ENCODE measurements around the gene BTBD10. TPM values are rescaled to one million over a fixed set of nuclear protein-coding genes. Genes with fewer than 3 reads are reported as not detected.
"Not testable (repeated sequence)": the region's sequence is repeated elsewhere in the genome, so short reads cannot be mapped to it uniquely, and the experiment has no call there.

The BTBD10 gene
- total RNA-seq, 1 experiment from 2014 or later = 42.2 TPM

- DNase-seq (ENCODE audit: low read depth) = peak; percentile 90
These were observed 22.7 kb downstream of the BTBD10 start for GRCh38 chr11:13440100-13440855.

DNA sequence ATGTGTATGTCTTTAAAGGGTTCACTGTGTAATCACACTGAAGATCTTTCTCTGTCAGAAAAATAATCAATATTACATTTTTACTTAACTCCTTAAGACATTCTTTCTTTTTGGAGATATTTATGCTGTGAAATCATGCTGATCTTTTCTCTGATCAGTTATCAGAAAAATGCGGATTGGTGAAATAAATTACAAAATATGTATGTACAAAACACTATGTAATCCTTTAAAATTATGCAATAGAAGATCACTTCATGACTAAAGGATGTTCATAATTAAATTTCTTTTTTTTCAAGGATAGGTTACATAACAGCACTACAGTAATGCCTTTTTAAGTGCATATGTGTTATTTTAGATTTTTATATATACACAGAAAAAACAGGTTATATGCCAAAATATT is 24.7 kb downstream of the BTBD10 start:
- no peak for DNase-seq (ENCODE audit: low read depth)

DNA sequence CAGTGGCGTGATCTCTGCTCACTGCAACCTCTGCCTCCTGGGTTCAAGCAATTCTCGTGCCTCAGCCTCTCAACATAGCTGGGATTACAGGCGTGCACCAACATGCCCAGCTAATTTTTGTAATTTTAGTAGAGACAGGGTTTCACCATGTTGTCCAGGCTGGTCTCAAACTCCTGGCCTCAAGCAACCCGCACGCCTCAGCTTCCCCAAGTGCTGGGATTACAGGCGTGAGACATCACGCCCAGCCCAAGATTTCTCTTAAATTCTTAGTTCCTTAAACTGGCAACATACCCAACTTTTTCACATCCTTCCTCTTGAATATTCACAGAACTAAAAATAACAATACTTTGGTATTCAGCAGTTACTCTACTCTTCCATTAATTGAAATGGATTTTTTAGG is 26.2 kb downstream of the BTBD10 start:
- not testable (repeated sequence) for DNase-seq (ENCODE audit: low read depth)

GRCh38 chr11:13434247-13435205 is 28.5 kb downstream of the BTBD10 start:
- DNase-seq (ENCODE audit: low read depth) = no peak

GRCh38 chr11:13433437-13433836 is 29.6 kb downstream of the BTBD10 start:
- no peak for DNase-seq (ENCODE audit: low read depth)

DNA sequence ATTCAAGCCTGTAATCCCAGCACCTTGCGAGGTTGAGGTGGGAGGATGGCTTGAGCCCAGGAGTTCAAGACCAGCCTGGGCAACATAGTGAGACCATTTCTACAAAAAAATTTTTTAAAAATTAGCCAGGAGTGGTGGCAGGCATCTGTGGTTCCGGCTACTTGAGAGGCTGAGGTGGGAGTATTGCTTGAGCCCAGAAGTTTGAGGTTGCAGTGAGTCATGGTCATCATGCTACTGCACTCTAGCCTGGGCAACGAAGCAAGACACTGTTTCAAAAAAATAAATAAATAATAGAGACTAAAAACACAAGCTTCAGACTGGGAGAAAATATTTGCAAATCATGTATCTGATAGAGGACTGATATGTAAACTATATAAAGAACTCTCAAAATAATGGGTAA is 33.2 kb downstream of the BTBD10 start:
- no peak for DNase-seq (ENCODE audit: low read depth)

GRCh38 chr11:13429288-13429687 is 33.7 kb downstream of the BTBD10 start:
- no peak for DNase-seq (ENCODE audit: low read depth)

DNA sequence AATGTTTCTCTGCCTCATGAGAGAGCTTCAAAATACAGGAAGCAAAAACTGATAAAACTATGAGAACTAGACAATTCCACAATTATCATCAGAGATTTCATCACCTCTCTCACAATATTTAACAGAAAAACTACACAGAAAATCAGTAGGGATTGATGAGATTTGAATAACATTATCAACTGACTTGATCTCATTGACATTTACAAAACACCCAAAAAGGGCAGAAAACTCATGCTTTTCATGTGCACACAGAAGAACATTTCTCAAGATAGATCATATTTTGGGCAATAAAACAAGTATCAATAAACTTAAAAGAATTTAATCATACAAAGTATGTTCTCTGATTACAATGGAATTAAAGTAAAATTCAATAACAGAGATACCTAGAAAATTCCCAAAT is 35.6 kb downstream of the BTBD10 start:
- DNase-seq (ENCODE audit: low read depth) = no peak

DNA sequence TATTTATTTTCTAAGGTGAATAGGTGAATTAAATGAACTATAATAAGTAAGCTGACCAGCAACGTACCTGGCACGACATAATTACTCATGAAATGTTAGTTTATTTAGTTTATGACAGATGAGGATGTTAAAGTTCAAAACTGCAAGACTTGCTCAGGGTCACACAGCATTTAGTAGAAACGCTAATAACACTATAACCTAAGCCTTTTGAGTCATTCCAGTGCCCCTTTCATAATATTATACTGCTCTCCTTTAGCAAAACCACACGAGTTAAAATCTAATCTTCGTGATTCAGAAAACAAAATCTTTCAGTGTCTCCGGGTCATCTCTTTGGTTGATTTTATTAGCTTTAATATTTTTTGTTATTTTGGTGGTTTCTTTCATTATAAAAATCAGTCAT is 39.6 kb downstream of the BTBD10 start:
- no peak for DNase-seq (ENCODE audit: low read depth)

DNA sequence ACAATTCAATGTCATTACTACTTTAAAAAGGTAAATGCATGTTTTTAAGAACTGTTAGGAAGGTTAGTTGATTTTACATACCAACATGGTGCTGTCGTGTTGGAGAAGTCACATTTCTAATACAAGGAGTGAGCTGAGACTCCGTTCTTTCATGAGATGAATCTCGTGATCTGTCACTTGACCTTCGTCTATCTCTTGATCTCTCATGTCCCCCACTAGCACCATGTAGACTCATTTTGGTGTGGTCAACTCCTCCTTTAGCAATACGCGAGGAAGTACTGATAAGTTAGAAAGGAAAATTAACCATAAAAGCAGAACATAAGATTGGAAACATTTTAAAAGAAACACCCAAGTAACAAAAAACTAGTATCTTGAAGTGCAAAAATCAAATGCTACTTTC is 41.5 kb downstream of the BTBD10 start:
- no peak for DNase-seq (ENCODE audit: low read depth)

- no peak for DNase-seq (ENCODE audit: low read depth)
These were observed 47.8 kb downstream of the BTBD10 start for GRCh38 chr11:13415201-13415600.

DNA sequence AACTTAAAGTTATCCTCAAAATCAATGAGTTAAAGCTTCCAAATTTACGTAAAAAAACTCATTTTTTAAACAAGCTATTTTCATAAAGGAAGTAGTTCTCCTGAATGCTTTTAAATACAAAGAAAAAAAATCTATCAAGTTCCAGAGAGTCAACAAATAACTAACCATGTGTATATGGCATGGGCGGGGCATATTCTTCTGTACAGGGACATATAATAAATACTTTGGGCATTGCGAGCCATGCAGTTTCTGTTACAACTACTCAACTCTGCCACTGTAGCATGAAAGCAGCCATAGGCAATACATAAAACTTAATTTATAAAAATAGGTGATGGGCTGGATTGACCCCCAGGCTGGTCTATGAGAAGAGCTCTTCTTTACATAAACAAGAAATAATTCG is 57.8 kb downstream of the BTBD10 start:
- DNase-seq (ENCODE audit: low read depth) = no peak

DNA sequence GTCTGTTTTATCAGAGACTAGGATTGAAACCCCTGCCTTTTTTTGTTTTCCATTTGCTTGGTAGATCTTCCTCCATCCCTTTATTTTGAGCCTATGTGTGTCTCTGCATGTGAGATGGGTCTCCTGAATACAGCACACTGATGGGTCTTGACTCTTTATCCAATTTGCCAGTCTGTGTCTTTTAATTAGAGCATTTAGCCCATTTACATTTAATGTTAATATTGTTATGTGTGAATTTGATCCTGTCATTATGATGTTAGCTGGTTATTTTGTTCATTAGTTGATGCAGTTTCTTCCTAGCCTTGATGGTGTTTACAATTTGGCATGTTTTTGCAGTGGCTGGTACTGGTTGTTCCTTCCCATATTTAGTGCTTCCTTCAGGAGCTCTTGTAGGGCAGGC is 64.7 kb downstream of the BTBD10 start:
- not testable (repeated sequence) for DNase-seq (ENCODE audit: low read depth)

GRCh38 chr11:13391217-13391616 is 71.8 kb downstream of the BTBD10 start:
- no peak for DNase-seq (ENCODE audit: low read depth)

DNA sequence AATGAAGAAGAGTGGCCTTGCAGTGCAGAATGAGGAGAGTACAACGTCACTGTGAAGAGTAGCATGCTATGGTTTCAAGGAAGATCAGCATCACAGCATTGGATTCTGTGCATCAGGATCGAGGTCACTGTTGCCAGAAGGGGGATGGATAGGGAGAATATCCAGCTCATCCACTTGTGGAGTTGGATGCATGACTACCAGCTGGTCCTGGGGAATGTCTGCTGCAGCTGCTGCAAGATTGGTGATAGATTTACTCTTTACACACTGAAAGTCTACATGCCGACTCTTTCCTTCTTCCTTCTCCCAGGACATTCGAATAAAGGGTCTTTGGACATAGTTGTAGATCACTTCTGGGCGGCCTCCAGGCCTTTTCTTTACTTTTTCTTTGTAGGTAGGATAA is 74.3 kb downstream of the BTBD10 start:
- DNase-seq (ENCODE audit: low read depth) = peak; percentile 19

- no peak for DNase-seq (ENCODE audit: low read depth)
These were observed 76.5 kb downstream of the BTBD10 start for GRCh38 chr11:13386567-13386966.

DNA sequence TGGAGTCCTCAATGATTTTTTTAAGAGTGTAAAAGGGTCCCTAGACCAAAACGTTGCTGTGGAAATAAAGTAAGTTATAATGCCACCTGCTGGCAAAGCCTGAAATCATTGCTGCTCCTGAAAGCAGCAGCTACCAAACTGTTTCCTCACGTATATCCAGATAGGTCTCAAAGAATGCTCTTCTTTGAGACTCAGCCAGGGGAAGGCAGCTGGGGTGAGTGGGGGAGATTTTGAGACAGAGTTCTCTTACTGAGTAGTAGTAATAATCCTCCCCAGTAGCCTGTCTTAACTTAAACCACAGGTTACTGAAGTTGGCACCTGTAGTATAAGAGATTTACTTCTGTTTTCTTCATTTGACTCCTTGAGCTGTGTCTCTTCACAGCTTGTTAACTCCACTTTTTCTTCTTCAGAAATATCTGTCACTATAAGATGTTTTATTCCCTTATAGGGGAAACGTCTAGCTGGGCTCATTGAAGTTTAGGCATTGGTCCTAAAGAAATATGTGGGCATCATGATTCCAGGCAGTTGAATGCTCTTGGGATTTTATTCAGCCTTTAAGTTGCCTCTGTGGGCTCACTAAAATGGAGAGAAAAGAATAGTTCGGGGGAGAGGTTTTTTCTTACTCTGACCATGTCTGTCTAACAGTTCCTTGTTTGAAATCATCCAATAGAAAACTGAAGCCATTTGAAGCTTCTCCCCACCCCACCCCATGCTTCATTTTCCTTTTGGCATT is 77.9 kb downstream of the BTBD10 start:
- DNase-seq (ENCODE audit: low read depth) = peak; percentile 45

- no peak for DNase-seq (ENCODE audit: low read depth)
These were observed 80.3 kb downstream of the BTBD10 start for GRCh38 chr11:13382751-13383150.

- no peak for DNase-seq (ENCODE audit: low read depth)
These were observed 82.3 kb downstream of the BTBD10 start for GRCh38 chr11:13380731-13381130.

- no peak for DNase-seq (ENCODE audit: low read depth)
These were observed 84.7 kb downstream of the BTBD10 start for GRCh38 chr11:13378316-13378715.

DNA sequence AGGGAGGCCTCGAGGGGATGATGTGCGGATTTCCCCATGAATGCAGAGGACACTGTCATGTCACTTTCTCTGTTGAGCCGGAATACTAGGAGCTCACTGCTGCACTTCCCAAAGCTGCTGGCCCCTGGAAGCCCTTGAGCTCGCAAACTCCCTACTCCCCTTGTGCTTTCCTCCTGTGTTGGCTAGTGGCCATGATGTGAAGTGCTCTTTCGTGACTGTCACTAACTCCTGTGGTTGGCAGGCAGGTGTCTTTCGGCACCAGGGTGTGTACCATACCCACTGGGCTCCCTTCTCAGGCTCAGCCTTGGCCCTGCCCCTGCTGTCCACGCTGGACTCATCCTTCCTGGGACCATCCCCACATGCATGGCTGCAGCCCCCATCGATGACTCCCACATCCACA is 86.2 kb downstream of the BTBD10 start:
- no peak for DNase-seq (ENCODE audit: low read depth)

DNA sequence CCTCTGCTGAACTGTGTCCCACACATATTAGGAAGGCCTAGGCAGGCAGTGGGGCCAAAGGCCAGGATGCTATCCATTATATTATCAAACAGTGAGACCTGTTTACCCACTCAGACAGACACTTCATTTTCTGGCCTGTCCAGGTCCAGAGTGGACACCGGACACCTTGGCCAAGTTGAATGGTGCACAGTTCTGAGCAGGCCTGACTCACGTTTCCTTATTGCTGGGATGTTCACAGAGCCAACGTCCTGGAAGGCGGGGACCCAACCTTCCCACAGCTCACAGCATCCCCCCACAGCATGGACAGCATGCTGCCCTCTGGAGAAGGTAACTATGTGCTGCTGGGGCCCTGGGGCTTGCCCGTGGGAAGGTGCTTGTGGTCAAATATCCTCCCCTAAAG is 86.6 kb downstream of the BTBD10 start:
- DNase-seq (ENCODE audit: low read depth) = no peak
